ENCODE measurements around the gene DMXL1.

DNA sequence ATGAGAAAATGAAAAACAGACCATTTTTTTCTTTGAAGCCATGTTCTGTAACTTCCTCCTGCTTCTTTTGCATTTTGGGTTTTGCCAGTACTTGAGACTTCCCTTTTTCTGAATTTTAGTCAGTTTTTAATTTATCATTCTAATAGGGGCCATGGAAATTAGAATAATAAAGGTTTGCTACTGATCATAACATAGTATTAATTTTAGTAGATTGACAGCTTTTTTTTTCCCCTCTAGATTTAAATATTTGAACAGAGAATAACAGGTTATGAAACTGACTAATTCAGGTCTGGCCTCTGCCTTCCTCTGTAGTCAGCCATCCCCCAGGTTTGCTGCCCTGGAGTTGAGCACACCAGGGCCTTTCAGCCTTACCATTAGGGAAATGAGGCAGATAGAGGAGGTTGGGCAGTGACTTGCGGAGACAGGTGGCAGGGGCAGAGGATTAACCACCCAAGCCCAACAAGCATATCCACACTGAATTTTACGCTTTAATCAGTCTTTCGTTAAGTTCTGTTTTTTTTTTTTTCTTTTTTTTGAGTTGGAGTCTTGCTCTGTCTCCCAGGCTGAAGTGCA, 204.8 kb downstream of the DMXL1 start:
- TF ChIP-seq CTCF (conservative IDR thresholded peaks at IDR 0.05): no peak
- no peak for TF ChIP-seq ZFX (IDR thresholded peaks at IDR 0.05)
